IMR-90 (cell line): ENCODE measurements around the gene SRD5A1. TPM values are rescaled to one million over a fixed set of nuclear protein-coding genes. Genes with fewer than 3 reads are reported as not detected.

ENCODE experiments used
- ATAC-seq: fragments of 200-7000 bp; cut with Tn5 transposase; 2 replicates; pipeline ENCODE4 v1.9.1; 2020; ENCODE audit warnings: low read depth, mild to moderate bottlenecking, moderate library complexity
- BruUV-seq: library from RNA; stranded (reverse); fragments of 400-500 nt; replicated peaks from 2 replicates; lab custom pipeline; 2021; lab: Mats Ljungman, UMichigan
- CTCF ChIA-PET: fragments of 300-600 bp; formaldehyde crosslinking; extraction: SDS; loops from one replicate; lab custom pipeline; 2021; ENCODE audit warnings: antibody characterized with exemption; lab: Yijun Ruan, JAX
- POLR2A ChIA-PET: fragments of 300-600 bp; sonication (Branson Sonifier 250); formaldehyde crosslinking; loops from one replicate; lab custom pipeline; 2022; ENCODE audit warnings: antibody characterized with exemption; ENCODE audit not compliant: unreplicated experiment; lab: Charles Lee
- DNase-seq: peaks from one replicate; pipeline ENCODE4 v3.0.0; 2013
- H2AFZ ChIP-seq: replicated peaks from 2 replicates; pipeline ENCODE3; 2013; ENCODE audit warnings: low read length, mild to moderate bottlenecking; ENCODE audit not compliant: poor library complexity
- H2AK5ac ChIP-seq: 2 replicates; pipeline ENCODE4 v1.6.1; 2013; ENCODE audit warnings: low read depth, low read length, inconsistent platforms
- H2AK9ac ChIP-seq: replicated peaks from 2 replicates; pipeline ENCODE3; 2013; ENCODE audit warnings: mild to moderate bottlenecking, low read depth, low read length, moderate library complexity; ENCODE audit not compliant: poor library complexity
- H2BK120ac ChIP-seq: 2 replicates; pipeline ENCODE4 v1.6.1; 2013; ENCODE audit warnings: low read depth, low read length, inconsistent platforms
- H2BK15ac ChIP-seq: 3 replicates; pipeline ENCODE4 v1.6.1; 2013; ENCODE audit warnings: low read depth, low read length, inconsistent platforms
- H2BK20ac ChIP-seq: 2 replicates; pipeline ENCODE4 v1.6.1; 2013; ENCODE audit warnings: low read depth, mild to moderate bottlenecking, inconsistent platforms, low read length, moderate library complexity
- H2BK5ac ChIP-seq: 2 replicates; pipeline ENCODE4 v1.6.1; 2013; ENCODE audit warnings: mild to moderate bottlenecking, low read depth, low read length, inconsistent platforms; ENCODE audit not compliant: poor library complexity, severe bottlenecking
- H3K14ac ChIP-seq: replicated peaks from 2 replicates; pipeline ENCODE4 v1.6.1; 2013; ENCODE audit warnings: low read depth, low read length, inconsistent platforms
- H3K18ac ChIP-seq: 2 replicates; pipeline ENCODE4 v1.6.1; 2013; ENCODE audit warnings: low read depth, low read length, control low read depth
- H3K23ac ChIP-seq: 2 replicates; pipeline ENCODE4 v1.6.1; 2013; ENCODE audit warnings: low read depth, low read length, inconsistent platforms
- H3K27ac ChIP-seq: 2 replicates; pipeline ENCODE4 v1.5.1; 2013; ENCODE audit warnings: mild to moderate bottlenecking, control low read depth, low read length; ENCODE audit not compliant: insufficient read depth
- H3K27me3 ChIP-seq: 2 replicates; pipeline ENCODE4 v1.6.1; 2013; ENCODE audit warnings: low read length; ENCODE audit not compliant: control insufficient read depth, insufficient read depth
- H3K36me3 ChIP-seq: 2 replicates; pipeline ENCODE4 v1.6.1; 2013; ENCODE audit warnings: low read length, mixed read lengths; ENCODE audit not compliant: control insufficient read depth, insufficient read depth
- H3K4ac ChIP-seq: 2 replicates; pipeline ENCODE4 v1.6.1; 2013; ENCODE audit warnings: low read depth, low read length, inconsistent platforms
- H3K4me1 ChIP-seq: 2 replicates; pipeline ENCODE4 v1.6.1; 2013; ENCODE audit warnings: low read length, mixed read lengths; ENCODE audit not compliant: control insufficient read depth, insufficient read depth
- H3K4me2 ChIP-seq: 2 replicates; pipeline ENCODE4 v1.6.1; 2013; ENCODE audit warnings: low read depth, mild to moderate bottlenecking, control low read depth, low read length, moderate library complexity
- H3K4me3 ChIP-seq: 2 replicates; pipeline ENCODE4 v1.5.1; 2013; ENCODE audit warnings: low read depth, mild to moderate bottlenecking, control low read depth, low read length, moderate library complexity; ENCODE audit not compliant: insufficient read depth
- H3K56ac ChIP-seq: 2 replicates; pipeline ENCODE4 v1.6.1; 2013; ENCODE audit warnings: low read length, inconsistent platforms; ENCODE audit not compliant: insufficient read depth; ENCODE audit errors: extremely low read depth
- H3K79me1 ChIP-seq, 2 experiments: 2 replicates each; pipeline ENCODE4 v1.6.1; 2013; ENCODE audit warnings: low read length in 2 of 2, inconsistent platforms in 1 of 2, low read depth in 1 of 2
- H3K9ac ChIP-seq: 2 replicates; pipeline ENCODE4 v1.6.1; 2013; ENCODE audit warnings: low read depth, low read length, control low read depth
- H3K9me1 ChIP-seq: 2 replicates; pipeline ENCODE4 v1.6.1; 2013; ENCODE audit warnings: low read length, inconsistent platforms; ENCODE audit not compliant: insufficient read depth
- H3K9me3 ChIP-seq: 2 replicates; pipeline ENCODE4 v1.6.1; 2013; ENCODE audit warnings: low read length; ENCODE audit not compliant: control insufficient read depth, insufficient read depth
- H4K20me1 ChIP-seq: 2 replicates; pipeline ENCODE4 v1.6.1; 2013; ENCODE audit warnings: low read length, inconsistent platforms; ENCODE audit not compliant: insufficient read depth
- H4K5ac ChIP-seq: 2 replicates; pipeline ENCODE4 v1.6.1; 2013; ENCODE audit warnings: mild to moderate bottlenecking, low read depth, low read length, control low read depth
- H4K8ac ChIP-seq, 2 experiments: 2 replicates each; pipeline ENCODE4 v1.6.1; 2013; ENCODE audit warnings: low read depth in 2 of 2, low read length in 2 of 2, control low read depth in 1 of 2, inconsistent platforms in 1 of 2
- H4K91ac ChIP-seq: 2 replicates; pipeline ENCODE4 v1.6.1; 2013; ENCODE audit warnings: low read depth, low read length, inconsistent platforms; ENCODE audit not compliant: insufficient read depth
- BHLHE40 ChIP-seq: fragments of 150-350 bp; IDR thresholded peaks from 2 replicates; pipeline ENCODE4 v1.6.1; 2016; ENCODE audit warnings: mild to moderate bottlenecking, low read depth, low read length
- CEBPB ChIP-seq: IDR thresholded peaks from 2 replicates; pipeline ENCODE4 v1.6.1; 2012; ENCODE audit warnings: low read depth, low read length, improper control_type of control experiment
- CHD1 ChIP-seq: IDR thresholded peaks from 2 replicates; pipeline ENCODE4 v1.6.1; 2012; ENCODE audit warnings: low read depth, low read length, improper control_type of control experiment
- FOS ChIP-seq: fragments of 150-350 bp; IDR thresholded peaks from 2 replicates; pipeline ENCODE4 v1.6.1; 2016; ENCODE audit warnings: low read depth, low read length
- MAFK ChIP-seq: IDR thresholded peaks from 2 replicates; pipeline ENCODE4 v1.6.1; 2012; ENCODE audit warnings: low read depth, low read length, improper control_type of control experiment
- MAZ ChIP-seq: IDR thresholded peaks from 2 replicates; pipeline ENCODE4 v1.6.1; 2012; ENCODE audit warnings: low read depth, mild to moderate bottlenecking, low read length, improper control_type of control experiment, moderate library complexity, borderline replicate concordance
- MXI1 ChIP-seq: IDR thresholded peaks from 2 replicates; pipeline ENCODE4 v1.6.1; 2012; ENCODE audit warnings: low read depth, mild to moderate bottlenecking, low read length, moderate library complexity, borderline replicate concordance
- NFE2L2 ChIP-seq: fragments of 150-350 bp; IDR thresholded peaks from 2 replicates; pipeline ENCODE4 v1.6.1; 2016; ENCODE audit warnings: low read depth, mild to moderate bottlenecking, low read length
- POLR2A ChIP-seq: IDR thresholded peaks from 2 replicates; pipeline ENCODE4 v1.6.1; 2012; ENCODE audit warnings: mild to moderate bottlenecking, low read depth, low read length
- RAD21 ChIP-seq: IDR thresholded peaks from 2 replicates; pipeline ENCODE4 v1.6.1; 2012; ENCODE audit warnings: low read length, improper control_type of control experiment
- RCOR1 ChIP-seq: IDR thresholded peaks from 2 replicates; pipeline ENCODE4 v1.6.1; 2012; ENCODE audit warnings: mild to moderate bottlenecking, low read length, improper control_type of control experiment; ENCODE audit not compliant: insufficient replicate concordance
- RFX5 ChIP-seq: IDR thresholded peaks from 2 replicates; pipeline ENCODE4 v1.8.0; 2012; ENCODE audit warnings: low read depth, mild to moderate bottlenecking, low read length, moderate library complexity
- SMC3 ChIP-seq: fragments of 150-350 bp; IDR thresholded peaks from 2 replicates; pipeline ENCODE4 v1.6.1; 2016; ENCODE audit warnings: low read depth, mild to moderate bottlenecking, antibody characterized with exemption, low read length, moderate library complexity
- WGBS, 2 experiments: methylation state at CpG; one replicate each; pipeline versions ENCODE4 v1.1.5 to v1.1.7; 2013; ENCODE audit warnings: missing lambda C conversion rate in 2 of 2; ENCODE audit not compliant: insufficient read length in 1 of 2; ENCODE audit errors: extremely low coverage in 2 of 2; 5-methylcytosine and 5-hydroxymethylcytosine counted together
- dilution Hi-C: fragments of 300-500 bp; cut with HindIII; formaldehyde crosslinking; loops from one replicate; pipeline ENCODE4 v1.14.3; 2018; ENCODE audit warnings: low sequenced_read_pairs; ENCODE audit not compliant: unreplicated experiment
- in situ Hi-C: fragments of 300-500 bp; cut with MboI; formaldehyde crosslinking; loops from 3 replicates; pipeline ENCODE4 v1.14.3; 2019; ENCODE audit warnings: low sequenced_read_pairs, inconsistent platforms, mixed read lengths
- intact Hi-C: fragments of 100-400 bp; cut with micrococcal nuclease; formaldehyde crosslinking; loops from 2 replicates; pipeline ENCODE4 v1.10.0; 2022
- polyA plus RNA-seq, 3 experiments: library from polyadenylated mRNA; depleted of rRNA; stranded (reverse); fragments of >200 nt; gene quantifications; 2 replicates each; pipeline ENCODE4 v1.2.3, GENCODE V29; 2012; ENCODE audit warnings: low replicate concordance in 1 of 3
- total RNA-seq: library from RNA; depleted of rRNA; stranded (reverse); fragments of >200 nt; gene quantifications from 2 replicates; pipeline ENCODE4 v1.2.3, GENCODE V29; 2012
- TF ChIP-seq, protein P1 (sequence below): conservative IDR thresholded peaks from 2 replicates; pipeline ENCODE4 v1.5.1; 2012; ENCODE audit warnings: mild to moderate bottlenecking, low read depth, low read length, improper control_type of control experiment
- TF ChIP-seq, protein P2 (sequence below): fragments of 150-350 bp; IDR thresholded peaks from 2 replicates; pipeline ENCODE4 v1.6.1; 2016; ENCODE audit warnings: low read depth, mild to moderate bottlenecking, low read length, moderate library complexity, borderline replicate concordance
- TF ChIP-seq, protein P3 (sequence below): fragments of 150-350 bp; IDR thresholded peaks from 2 replicates; pipeline ENCODE4 v1.6.1; 2017; ENCODE audit warnings: mild to moderate bottlenecking, antibody characterized with exemption, low read length, low read depth

SRD5A1 gene
- total and polyA plus RNA-seq, 2 of the 4 experiments (the other 2 are of a cell fraction) = 6.3 to 18.2 TPM

DNA sequence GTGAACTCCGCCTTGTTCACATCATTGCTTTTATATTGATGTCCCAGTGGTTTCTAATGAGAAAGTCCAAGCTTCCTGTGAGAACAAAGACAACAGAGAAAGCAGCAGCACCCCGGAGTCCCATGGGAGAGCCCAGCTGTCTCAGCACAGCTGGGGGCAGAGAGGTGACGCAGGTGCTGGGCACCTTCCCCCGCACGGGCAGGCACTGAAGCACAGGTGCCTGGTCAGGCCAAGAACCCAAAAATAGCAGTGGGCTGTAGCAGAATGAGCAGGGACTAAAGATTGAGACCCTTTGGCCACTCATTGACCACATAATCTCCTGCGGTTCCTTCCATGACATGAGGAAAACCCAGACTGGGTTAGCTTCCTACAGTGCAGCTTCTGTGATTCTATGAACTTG is 18.8 kb downstream of the SRD5A1 start:
- Histone ChIP-seq H2BK20ac (no peak overlapping the region), H2AFZ (no peak overlapping the region), H3K4me2 (no peak overlapping the region), H3K18ac (no peak overlapping the region), H3K36me3 (peaks cover 10% of the 10 kb centered on the region), H4K91ac (no peak overlapping the region), H2BK5ac (no peak overlapping the region), H2BK15ac (no peak overlapping the region), H3K9me3 (peaks cover 3% of the 10 kb centered on the region; the same call in 1 of the 2 replicates), H2AK5ac (no peak overlapping the region), H2BK120ac (no peak overlapping the region), H3K4me1 (peaks cover 5% of the 10 kb centered on the region; the same call in 1 of the 2 replicates), H3K79me1 (peaks cover 14 to 25% of the 10 kb centered on the region in 2 experiments), H3K14ac (no peak overlapping the region), H3K4ac (no peak overlapping the region), H4K20me1 (no peaks in the 10 kb centered on the region; the same call in none of the 2 replicates), H3K27ac (no peak overlapping the region), H3K9me1 (no peaks in the 10 kb centered on the region; the same call in 1 of the 2 replicates), H3K23ac (no peak overlapping the region), H4K5ac (no peak overlapping the region), H3K9ac (no peak overlapping the region), H3K27me3 (no peaks in the 10 kb centered on the region), H3K4me3 (no peak overlapping the region), H3K56ac (no peak overlapping the region), H4K8ac (no peak overlapping the region), H2AK9ac (no peak overlapping the region)
- no TSS peak for BruUV-seq
- intact Hi-C loops = no loop called here
- TF ChIP-seq, protein P1, sequence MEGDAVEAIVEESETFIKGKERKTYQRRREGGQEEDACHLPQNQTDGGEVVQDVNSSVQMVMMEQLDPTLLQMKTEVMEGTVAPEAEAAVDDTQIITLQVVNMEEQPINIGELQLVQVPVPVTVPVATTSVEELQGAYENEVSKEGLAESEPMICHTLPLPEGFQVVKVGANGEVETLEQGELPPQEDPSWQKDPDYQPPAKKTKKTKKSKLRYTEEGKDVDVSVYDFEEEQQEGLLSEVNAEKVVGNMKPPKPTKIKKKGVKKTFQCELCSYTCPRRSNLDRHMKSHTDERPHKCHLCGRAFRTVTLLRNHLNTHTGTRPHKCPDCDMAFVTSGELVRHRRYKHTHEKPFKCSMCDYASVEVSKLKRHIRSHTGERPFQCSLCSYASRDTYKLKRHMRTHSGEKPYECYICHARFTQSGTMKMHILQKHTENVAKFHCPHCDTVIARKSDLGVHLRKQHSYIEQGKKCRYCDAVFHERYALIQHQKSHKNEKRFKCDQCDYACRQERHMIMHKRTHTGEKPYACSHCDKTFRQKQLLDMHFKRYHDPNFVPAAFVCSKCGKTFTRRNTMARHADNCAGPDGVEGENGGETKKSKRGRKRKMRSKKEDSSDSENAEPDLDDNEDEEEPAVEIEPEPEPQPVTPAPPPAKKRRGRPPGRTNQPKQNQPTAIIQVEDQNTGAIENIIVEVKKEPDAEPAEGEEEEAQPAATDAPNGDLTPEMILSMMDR = no peak
- TF ChIP-seq CHD1 (no peak), RAD21 (no peak), CEBPB (no peak), RFX5 (no peak), MAFK (no peak), RCOR1 (no peak), SMC3 (no peak), FOS (no peak), MAZ (no peak), BHLHE40 (no peak), MXI1 (no peak), NFE2L2 (no peak), POLR2A (no peak)
- TF ChIP-seq, protein P2, sequence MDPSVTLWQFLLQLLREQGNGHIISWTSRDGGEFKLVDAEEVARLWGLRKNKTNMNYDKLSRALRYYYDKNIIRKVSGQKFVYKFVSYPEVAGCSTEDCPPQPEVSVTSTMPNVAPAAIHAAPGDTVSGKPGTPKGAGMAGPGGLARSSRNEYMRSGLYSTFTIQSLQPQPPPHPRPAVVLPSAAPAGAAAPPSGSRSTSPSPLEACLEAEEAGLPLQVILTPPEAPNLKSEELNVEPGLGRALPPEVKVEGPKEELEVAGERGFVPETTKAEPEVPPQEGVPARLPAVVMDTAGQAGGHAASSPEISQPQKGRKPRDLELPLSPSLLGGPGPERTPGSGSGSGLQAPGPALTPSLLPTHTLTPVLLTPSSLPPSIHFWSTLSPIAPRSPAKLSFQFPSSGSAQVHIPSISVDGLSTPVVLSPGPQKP = no peak
- TF ChIP-seq, protein P3, sequence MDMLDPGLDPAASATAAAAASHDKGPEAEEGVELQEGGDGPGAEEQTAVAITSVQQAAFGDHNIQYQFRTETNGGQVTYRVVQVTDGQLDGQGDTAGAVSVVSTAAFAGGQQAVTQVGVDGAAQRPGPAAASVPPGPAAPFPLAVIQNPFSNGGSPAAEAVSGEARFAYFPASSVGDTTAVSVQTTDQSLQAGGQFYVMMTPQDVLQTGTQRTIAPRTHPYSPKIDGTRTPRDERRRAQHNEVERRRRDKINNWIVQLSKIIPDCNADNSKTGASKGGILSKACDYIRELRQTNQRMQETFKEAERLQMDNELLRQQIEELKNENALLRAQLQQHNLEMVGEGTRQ = no peak
- DNase-seq (no peak), ATAC-seq (no peak)
- dilution Hi-C loops = no loop called here
- ChIA-PET POLR2A (no interaction called here), CTCF (no interaction called here)
- in situ Hi-C loops = no loop called here
- 83% methylated on average over 1 of the region's 6 CpGs; no CpG with 5 or more reads in 1 of the 2 experiments for WGBS, 2 experiments
